HG03469 (cell line): ENCODE measurements around the gene ASAH2B.

Source experiments
- ATAC-seq: cut with Tn5 transposase; IDR thresholded peaks from one replicate; pipeline ENCODE4 v1.9.1; 2021; ENCODE audit warnings: mild to moderate bottlenecking, moderate library complexity, moderate number of reproducible peaks; ENCODE audit not compliant: unreplicated experiment

ASAH2B gene

DNA sequence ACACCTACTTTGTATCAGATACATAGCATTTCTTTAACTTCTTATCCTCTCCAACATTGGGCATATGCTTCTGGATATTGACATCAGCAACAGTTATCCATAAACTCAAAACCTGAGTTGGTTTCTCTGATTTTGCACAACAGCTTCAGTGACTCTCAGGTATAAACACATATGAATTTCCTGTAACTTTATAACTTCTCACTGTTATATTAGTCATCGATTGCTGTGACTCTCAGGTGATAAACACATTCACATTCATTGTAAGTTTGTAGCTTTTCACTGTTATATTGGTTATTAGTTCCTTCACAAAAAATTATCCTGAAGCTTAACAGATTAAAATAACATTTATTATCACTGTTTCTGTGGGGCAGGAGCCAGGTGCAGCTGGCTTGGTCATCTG lies 57.0 kb downstream of the ASAH2B start:
- ATAC-seq: no peak

DNA sequence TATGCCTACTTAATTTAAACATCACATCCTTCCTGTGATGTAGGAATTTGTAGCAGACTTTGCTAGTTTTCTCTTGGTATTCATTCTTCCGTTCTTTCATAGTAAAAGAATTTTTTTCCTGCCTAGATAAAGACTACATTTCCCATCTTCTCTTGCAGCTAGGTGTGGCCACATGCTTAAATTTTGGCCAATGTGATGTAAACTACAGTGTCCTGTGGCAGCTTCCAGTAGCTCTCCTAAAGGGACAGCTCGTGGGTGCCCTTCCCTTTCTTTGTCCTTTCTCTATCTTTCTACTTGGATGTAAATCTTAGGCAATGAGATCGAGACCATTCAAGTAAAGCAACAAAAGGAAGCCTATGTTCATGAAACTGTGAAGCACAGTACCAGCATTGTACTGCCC lies 58.6 kb downstream of the ASAH2B start:
- no peak for ATAC-seq

DNA sequence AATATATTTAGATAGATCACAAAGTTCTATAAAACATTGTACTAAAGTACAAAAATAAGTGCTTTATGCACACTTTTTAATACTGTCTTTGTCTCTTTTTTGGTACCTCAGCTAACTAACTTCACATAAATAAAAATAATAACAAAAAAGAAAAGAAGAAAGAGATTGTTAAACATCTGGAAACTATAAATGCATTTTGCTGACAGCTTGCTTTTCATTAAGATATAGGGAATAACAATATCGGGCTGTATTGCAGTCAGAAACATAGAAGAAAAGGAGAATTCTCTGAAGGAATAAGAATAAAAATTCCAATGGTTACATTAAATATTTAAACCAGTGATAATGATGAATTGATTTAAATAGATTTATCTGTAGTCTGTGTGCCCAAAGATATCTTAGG lies 59.9 kb downstream of the ASAH2B start:
- no peak for ATAC-seq

DNA sequence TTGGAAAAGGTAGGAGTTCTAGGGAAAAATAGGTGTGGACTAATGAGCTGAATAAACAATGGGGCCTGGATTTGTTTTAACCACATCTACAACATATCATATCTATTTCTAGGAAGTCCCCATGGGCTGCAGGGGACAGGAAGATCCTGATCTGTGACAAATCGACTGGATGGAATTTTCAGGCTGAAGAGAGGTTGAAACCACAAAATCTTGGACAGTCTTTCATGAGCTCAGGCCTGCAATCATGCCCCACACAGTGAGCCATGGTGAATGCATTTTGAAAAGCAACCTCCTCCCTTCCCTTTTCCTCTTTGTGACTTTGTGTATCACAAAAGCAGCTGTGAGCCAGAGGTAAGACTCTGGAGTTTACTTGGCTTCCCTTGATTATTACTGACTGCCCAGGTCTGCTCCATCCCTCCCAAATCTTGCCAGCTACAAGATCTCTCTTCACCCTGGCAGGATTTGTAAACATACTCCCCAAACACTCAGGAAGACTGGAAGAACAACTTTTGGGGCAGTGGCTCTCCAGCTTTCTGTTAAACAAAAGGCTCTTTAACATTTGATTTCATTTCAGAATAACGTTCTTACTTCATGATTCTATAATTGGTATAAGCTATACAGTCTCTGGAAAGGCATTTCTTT lies 66.4 kb downstream of the ASAH2B start:
- ATAC-seq: no peak

DNA sequence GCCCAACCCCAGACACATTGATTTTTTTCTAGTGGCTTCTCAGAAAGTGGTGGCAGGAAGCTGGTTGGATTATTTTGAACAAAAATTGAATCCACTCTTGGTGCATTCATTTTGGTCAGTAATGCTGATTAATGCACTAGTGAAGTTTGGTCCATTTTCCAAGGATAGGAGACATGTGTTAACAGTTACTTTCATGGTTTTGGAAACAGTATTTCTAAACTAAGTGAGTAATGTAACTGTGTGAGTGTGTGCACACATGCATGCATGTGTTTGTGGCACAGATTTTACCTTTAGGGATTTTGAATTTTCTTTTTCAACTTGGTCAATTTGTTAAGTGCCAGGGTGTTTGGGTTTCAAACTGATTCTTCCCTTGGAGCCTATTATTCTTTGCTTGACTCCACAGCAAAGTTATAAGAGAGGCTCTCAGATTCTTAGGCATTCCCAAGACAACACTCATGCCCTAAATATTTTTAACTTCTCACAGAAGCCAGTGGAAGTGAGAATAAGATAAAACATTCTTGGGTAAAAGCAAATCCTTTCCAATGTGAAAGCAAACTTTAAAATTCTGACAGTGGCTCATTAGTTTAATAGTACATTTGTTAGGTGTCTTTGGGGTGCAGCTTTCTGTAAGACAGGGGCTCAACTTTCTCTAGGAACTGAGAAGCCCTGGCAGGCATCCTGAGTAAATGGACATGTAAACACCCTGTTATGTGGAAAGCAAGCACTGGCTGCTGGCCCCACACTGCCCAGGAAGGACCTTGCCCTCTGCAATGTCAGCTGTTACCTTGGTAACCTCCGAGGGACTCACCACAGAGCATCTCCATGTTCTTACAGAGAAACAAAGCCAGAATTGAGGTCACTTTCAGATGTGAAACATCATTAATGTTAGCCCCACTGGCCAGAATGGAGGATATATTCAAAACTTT lies 68.4 kb downstream of the ASAH2B start:
- ATAC-seq: no peak
